GM23338 (cell line): ENCODE measurements around the gene LXN. TPM values are rescaled to one million over a fixed set of nuclear protein-coding genes. Genes with fewer than 3 reads are reported as not detected.

Source experiments
- ATAC-seq: fragments of 200-7000 bp; cut with Tn5 transposase; 3 replicates; pipeline ENCODE4 v1.9.1; 2020
- DNase-seq: peaks from one replicate; pipeline ENCODE4 v3.0.0-alpha.2; 2015; ENCODE audit warnings: low spot score
- H2AFZ ChIP-seq: fragments of 200-600 bp; sonication (generic); 2 replicates; pipeline ENCODE4 v1.8.0; 2016; ENCODE audit warnings: antibody characterized with exemption, mild to moderate bottlenecking, moderate library complexity
- H3F3A ChIP-seq: fragments of 200-600 bp; sonication (generic); replicated peaks from 2 replicates; pipeline ENCODE4 v1.8.0; 2017; ENCODE audit warnings: antibody characterized with exemption, mixed run types, low read depth
- H3K27ac ChIP-seq: fragments of 200-600 bp; sonication (generic); 2 replicates; pipeline ENCODE4 v1.6.1; 2016; ENCODE audit warnings: low read depth
- H3K27me3 ChIP-seq: fragments of 200-600 bp; sonication (generic); 2 replicates; pipeline ENCODE4 v1.8.0; 2016; ENCODE audit warnings: mild to moderate bottlenecking, mixed run types, moderate library complexity; ENCODE audit not compliant: insufficient read depth
- H3K36me3 ChIP-seq: fragments of 200-600 bp; sonication (generic); 2 replicates; pipeline ENCODE4 v1.8.0; 2016; ENCODE audit warnings: mild to moderate bottlenecking; ENCODE audit not compliant: insufficient read depth
- H3K4me1 ChIP-seq: fragments of 200-600 bp; sonication (generic); 2 replicates; pipeline ENCODE4 v1.8.0; 2016; ENCODE audit warnings: mild to moderate bottlenecking, moderate library complexity; ENCODE audit not compliant: insufficient read depth
- H3K4me2 ChIP-seq: fragments of 200-600 bp; sonication (generic); 2 replicates; pipeline ENCODE4 v1.7.1; 2017; ENCODE audit warnings: mixed run types
- H3K4me3 ChIP-seq: fragments of 200-600 bp; sonication (generic); 2 replicates; pipeline ENCODE4 v1.6.1; 2016; ENCODE audit warnings: mixed run types
- H3K79me2 ChIP-seq: fragments of 200-600 bp; sonication (generic); replicated peaks from 2 replicates; pipeline ENCODE4 v1.8.0; 2017; ENCODE audit warnings: mild to moderate bottlenecking; ENCODE audit not compliant: insufficient read depth
- H3K9me2 ChIP-seq: fragments of 200-600 bp; sonication (generic); 2 replicates; pipeline ENCODE4 v1.8.0; 2017; ENCODE audit not compliant: insufficient read depth
- H4K20me1 ChIP-seq: fragments of 200-600 bp; sonication (generic); replicated peaks from 2 replicates; pipeline ENCODE4 v1.8.0; 2017; ENCODE audit warnings: mild to moderate bottlenecking; ENCODE audit not compliant: insufficient read depth
- H3K27ac Mint-ChIP-seq: 2 replicates; pipeline ENCODE4 v1.8.0; 2020; ENCODE audit warnings: inconsistent platforms, mild to moderate bottlenecking, moderate library complexity, mixed read lengths
- H3K27me3 Mint-ChIP-seq: 3 replicates; pipeline ENCODE4 v1.8.0; 2022; ENCODE audit warnings: low read depth, mild to moderate bottlenecking, moderate library complexity, mixed read lengths, inconsistent platforms; ENCODE audit not compliant: insufficient read depth, poor library complexity
- H3K36me3 Mint-ChIP-seq: 3 replicates; pipeline ENCODE4 v1.8.0; 2021; ENCODE audit warnings: low read depth, mild to moderate bottlenecking, inconsistent platforms, moderate library complexity, mixed read lengths
- H3K4me1 Mint-ChIP-seq: 3 replicates; pipeline ENCODE4 v1.8.0; 2020; ENCODE audit warnings: mild to moderate bottlenecking, inconsistent platforms, mixed read lengths
- H3K4me3 Mint-ChIP-seq: 3 replicates; pipeline ENCODE4 v1.8.0; 2021; ENCODE audit warnings: moderate library complexity, mild to moderate bottlenecking, inconsistent platforms, mixed read lengths
- H3K9me3 Mint-ChIP-seq: 3 replicates; pipeline ENCODE4 v1.8.0; 2020; ENCODE audit warnings: moderate library complexity, mild to moderate bottlenecking, inconsistent platforms, mixed read lengths
- CTCF ChIP-seq, 2 experiments: fragments of 200-600 bp in 1 of 2; sonication (generic) in 1 of 2; conservative IDR thresholded peaks; 2 replicates each; pipeline versions ENCODE4 v1.5.1 to v1.6.1; 2016 to 2017; ENCODE audit warnings: antibody characterized with exemption in 2 of 2, low read depth in 2 of 2, mild to moderate bottlenecking in 2 of 2, moderate library complexity in 1 of 2
- ETS1 ChIP-seq: IDR thresholded peaks from 2 replicates; pipeline ENCODE4 v1.6.1; 2016; ENCODE audit warnings: antibody characterized with exemption
- NANOG ChIP-seq: IDR thresholded peaks from 2 replicates; pipeline ENCODE4 v1.6.1; 2016; ENCODE audit warnings: antibody characterized with exemption, borderline replicate concordance
- POLR2AphosphoS5 ChIP-seq: IDR thresholded peaks from 2 replicates; pipeline ENCODE4 v1.6.1; 2016; ENCODE audit warnings: antibody characterized with exemption, low read depth
- STAT1 ChIP-seq: IDR thresholded peaks from one replicate; pipeline ENCODE4 v1.6.1; 2016; ENCODE audit warnings: antibody characterized with exemption; ENCODE audit not compliant: unreplicated experiment
- ZNF331 ChIP-seq: fragments of 250-450 bp; sonication (Bioruptor Pico); IDR thresholded peaks from 2 replicates; pipeline ENCODE4 v1.5.0; 2020; ENCODE audit warnings: low read depth, mild to moderate bottlenecking, moderate library complexity
- ZNF462 ChIP-seq: fragments of 250-450 bp; sonication (Bioruptor Pico); IDR thresholded peaks from 2 replicates; pipeline ENCODE4 v1.5.0; 2020; ENCODE audit warnings: mild to moderate bottlenecking, moderate library complexity
- polyA plus RNA-seq: library from polyadenylated mRNA; unstranded; fragments of >200 nt; fragmentation: Nextera tagmentation; extraction: Ambion mirVana; gene quantifications from 2 replicates; pipeline ENCODE4 v1.2.1, GENCODE V29; 2016
- total RNA-seq: library from RNA; depleted of rRNA; stranded (reverse); fragments of >200 nt; shearing (Covaris generic); gene quantifications from 2 replicates; pipeline ENCODE4 v1.2.3, GENCODE V29; 2014
- TF ChIP-seq, protein P1 (sequence below): IDR thresholded peaks from one replicate; pipeline ENCODE4 v1.6.1; 2018; ENCODE audit warnings: antibody characterized with exemption; ENCODE audit not compliant: unreplicated experiment

LXN gene
- total and polyA plus RNA-seq, 2 experiments from 2014 or later, result 5.6 to 10.0 TPM

- TF ChIP-seq ETS1 (no peak), STAT1 (no peak)
Measured at GRCh38 chr3:158683230-158683962, 10.9 kb upstream of the LXN start (continued).

DNA sequence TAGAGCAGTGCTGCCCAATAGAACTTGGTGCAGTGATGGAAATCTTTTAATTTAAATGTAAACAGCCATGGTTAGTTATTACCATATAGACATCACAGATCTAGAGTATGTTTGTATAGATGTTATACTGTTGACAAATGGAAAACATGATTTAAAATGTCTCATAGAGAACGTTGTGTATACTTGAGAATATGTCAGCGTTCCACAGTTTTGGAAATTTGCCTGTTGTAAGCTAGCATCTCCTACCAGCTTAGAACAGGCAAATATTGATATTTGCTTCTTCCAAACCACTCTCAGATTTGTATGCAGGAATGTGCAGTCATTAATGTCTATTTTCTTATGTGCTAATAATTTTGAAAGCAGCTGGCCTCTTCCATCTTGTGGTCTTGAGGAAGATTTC, 8.4 kb upstream of the LXN start:
- TF ChIP-seq STAT1 (no peak), CTCF (conservative IDR thresholded peaks at IDR 0.05; ENCODE audit: low read depth in 2 of 2) (no peak), POLR2AphosphoS5 (no peak), ZNF331 (CRISPR knock-in tag) (no peak), NANOG (no peak), ZNF462 (CRISPR knock-in tag) (no peak)
- TF ChIP-seq, protein P1, sequence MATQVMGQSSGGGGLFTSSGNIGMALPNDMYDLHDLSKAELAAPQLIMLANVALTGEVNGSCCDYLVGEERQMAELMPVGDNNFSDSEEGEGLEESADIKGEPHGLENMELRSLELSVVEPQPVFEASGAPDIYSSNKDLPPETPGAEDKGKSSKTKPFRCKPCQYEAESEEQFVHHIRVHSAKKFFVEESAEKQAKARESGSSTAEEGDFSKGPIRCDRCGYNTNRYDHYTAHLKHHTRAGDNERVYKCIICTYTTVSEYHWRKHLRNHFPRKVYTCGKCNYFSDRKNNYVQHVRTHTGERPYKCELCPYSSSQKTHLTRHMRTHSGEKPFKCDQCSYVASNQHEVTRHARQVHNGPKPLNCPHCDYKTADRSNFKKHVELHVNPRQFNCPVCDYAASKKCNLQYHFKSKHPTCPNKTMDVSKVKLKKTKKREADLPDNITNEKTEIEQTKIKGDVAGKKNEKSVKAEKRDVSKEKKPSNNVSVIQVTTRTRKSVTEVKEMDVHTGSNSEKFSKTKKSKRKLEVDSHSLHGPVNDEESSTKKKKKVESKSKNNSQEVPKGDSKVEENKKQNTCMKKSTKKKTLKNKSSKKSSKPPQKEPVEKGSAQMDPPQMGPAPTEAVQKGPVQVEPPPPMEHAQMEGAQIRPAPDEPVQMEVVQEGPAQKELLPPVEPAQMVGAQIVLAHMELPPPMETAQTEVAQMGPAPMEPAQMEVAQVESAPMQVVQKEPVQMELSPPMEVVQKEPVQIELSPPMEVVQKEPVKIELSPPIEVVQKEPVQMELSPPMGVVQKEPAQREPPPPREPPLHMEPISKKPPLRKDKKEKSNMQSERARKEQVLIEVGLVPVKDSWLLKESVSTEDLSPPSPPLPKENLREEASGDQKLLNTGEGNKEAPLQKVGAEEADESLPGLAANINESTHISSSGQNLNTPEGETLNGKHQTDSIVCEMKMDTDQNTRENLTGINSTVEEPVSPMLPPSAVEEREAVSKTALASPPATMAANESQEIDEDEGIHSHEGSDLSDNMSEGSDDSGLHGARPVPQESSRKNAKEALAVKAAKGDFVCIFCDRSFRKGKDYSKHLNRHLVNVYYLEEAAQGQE, result no peak
- Histone ChIP-seq H2AFZ (no peak overlapping the region), H3K4me3 (no peak overlapping the region), H3K4me2 (no peak overlapping the region), H3K79me2 (no peaks in the 10 kb centered on the region), H3K36me3 (no peaks in the 10 kb centered on the region), H3K4me1 (no peaks in the 10 kb centered on the region), H3F3A (no peaks in the 10 kb centered on the region), H3K27ac (no peak overlapping the region), H3K27me3 (no peaks in the 10 kb centered on the region), H3K9me2 (no peaks in the 10 kb centered on the region), H4K20me1 (no peaks in the 10 kb centered on the region)
- Mint-ChIP-seq H3K4me1 (no peaks in the 10 kb centered on the region), H3K9me3 (no peaks in the 10 kb centered on the region), H3K4me3 (no peak overlapping the region), H3K27ac (no peak overlapping the region), H3K36me3 (no peaks in the 10 kb centered on the region; the same call in 1 of the 3 replicates), H3K27me3 (no peaks in the 10 kb centered on the region)
- ATAC-seq (no peak), DNase-seq (no peak)
